ENCODE data around the gene CDH5. TPM values are rescaled to one million over a fixed set of nuclear protein-coding genes. Genes with fewer than 3 reads are reported as not detected.

The CDH5 gene
- total RNA-seq, 2 experiments from 2014 or later, result not detected

GRCh38 chr16:66383551-66383950 is 17.1 kb downstream of the CDH5 start:
- intact Hi-C loops (cut with micrococcal nuclease; ENCODE audit: unreplicated experiment), result no loop called here
- POLR2A ChIA-PET, result no interaction called here

DNA sequence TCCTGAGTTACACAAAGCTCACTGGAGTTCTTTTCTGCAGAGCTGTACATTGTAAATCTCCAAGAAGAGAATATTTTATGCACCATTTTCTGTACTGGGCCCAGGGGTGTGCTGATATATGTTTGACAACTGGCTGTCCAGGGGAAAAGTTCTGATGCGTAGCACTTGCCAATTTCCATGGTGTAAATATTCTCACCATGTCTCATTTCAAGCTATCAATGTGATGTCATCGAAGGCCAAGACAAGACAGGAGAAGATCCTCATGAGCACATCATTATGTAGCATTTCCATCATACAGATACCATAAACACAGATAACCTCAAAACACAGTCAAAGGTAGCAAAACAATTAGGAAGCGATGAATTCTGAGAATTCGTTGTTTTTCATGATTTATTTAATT is 18.9 kb downstream of the CDH5 start:
- H4K20me1 ChIP-seq (ENCODE audit: insufficient read depth, low read length), result no peaks in the 10 kb centered on the region
- H3K36me3 ChIP-seq (ENCODE audit: insufficient read depth, low read length), result no peaks in the 10 kb centered on the region
- no peak overlapping the region for H3K27ac ChIP-seq (ENCODE audit: low read depth, low read length, poor library complexity, severe bottlenecking)
- no TSS peak for BruUV-seq (replicated peaks)
- no peak overlapping the region for H3K4me2 ChIP-seq (ENCODE audit: low read length)
- intact Hi-C loops (cut with micrococcal nuclease; ENCODE audit: unreplicated experiment), result no loop called here
- H3K9me2 ChIP-seq (ENCODE audit: insufficient read depth, low read length), result no peaks in the 10 kb centered on the region
- no peak for DNase-seq (ENCODE audit: low spot score)
- no peaks in the 10 kb centered on the region for H3K9me3 ChIP-seq (ENCODE audit: low read length)
- H2AFZ ChIP-seq (ENCODE audit: low read length), result no peak overlapping the region
- H3K4me1 ChIP-seq (ENCODE audit: insufficient read depth, low read length, poor library complexity, severe bottlenecking), result no peaks in the 10 kb centered on the region
- no peak overlapping the region for H3K4me3 ChIP-seq (ENCODE audit: low read depth, low read length, poor library complexity, severe bottlenecking)
- ChIA-PET CTCF (ENCODE audit: unreplicated experiment) (no interaction called here), POLR2A (interaction anchor here (0.7 kb wide), 1 partner anchor 61 kb away, joined by 3 read pairs; no protein-coding TSS in a partner anchor)
- TF ChIP-seq, protein P1, sequence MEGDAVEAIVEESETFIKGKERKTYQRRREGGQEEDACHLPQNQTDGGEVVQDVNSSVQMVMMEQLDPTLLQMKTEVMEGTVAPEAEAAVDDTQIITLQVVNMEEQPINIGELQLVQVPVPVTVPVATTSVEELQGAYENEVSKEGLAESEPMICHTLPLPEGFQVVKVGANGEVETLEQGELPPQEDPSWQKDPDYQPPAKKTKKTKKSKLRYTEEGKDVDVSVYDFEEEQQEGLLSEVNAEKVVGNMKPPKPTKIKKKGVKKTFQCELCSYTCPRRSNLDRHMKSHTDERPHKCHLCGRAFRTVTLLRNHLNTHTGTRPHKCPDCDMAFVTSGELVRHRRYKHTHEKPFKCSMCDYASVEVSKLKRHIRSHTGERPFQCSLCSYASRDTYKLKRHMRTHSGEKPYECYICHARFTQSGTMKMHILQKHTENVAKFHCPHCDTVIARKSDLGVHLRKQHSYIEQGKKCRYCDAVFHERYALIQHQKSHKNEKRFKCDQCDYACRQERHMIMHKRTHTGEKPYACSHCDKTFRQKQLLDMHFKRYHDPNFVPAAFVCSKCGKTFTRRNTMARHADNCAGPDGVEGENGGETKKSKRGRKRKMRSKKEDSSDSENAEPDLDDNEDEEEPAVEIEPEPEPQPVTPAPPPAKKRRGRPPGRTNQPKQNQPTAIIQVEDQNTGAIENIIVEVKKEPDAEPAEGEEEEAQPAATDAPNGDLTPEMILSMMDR (conservative IDR thresholded peaks at IDR 0.05; ENCODE audit: low read length), result no peak
- TF ChIP-seq EZH2phosphoT487 (IDR thresholded peaks at IDR 0.05; ENCODE audit: borderline replicate concordance, low read depth, low read length), result no peak
- no peaks in the 10 kb centered on the region for H3K79me2 ChIP-seq (ENCODE audit: insufficient read depth, low read depth, low read length)

More at GRCh38 chr16:66383551-66383950, 17.1 kb downstream of the CDH5 start:
- Histone ChIP-seq H3K9me2 (ENCODE audit: insufficient read depth, low read length) (no peaks in the 10 kb centered on the region), H3K4me3 (ENCODE audit: low read depth, low read length, poor library complexity, severe bottlenecking) (no peak overlapping the region), H3K4me1 (ENCODE audit: insufficient read depth, low read length, poor library complexity, severe bottlenecking) (no peaks in the 10 kb centered on the region), H3K9me3 (ENCODE audit: low read length) (no peaks in the 10 kb centered on the region), H3K4me2 (ENCODE audit: low read length) (no peak overlapping the region), H3K36me3 (ENCODE audit: insufficient read depth, low read length) (no peaks in the 10 kb centered on the region), H2AFZ (ENCODE audit: low read length) (no peak overlapping the region), H4K20me1 (ENCODE audit: insufficient read depth, low read length) (no peaks in the 10 kb centered on the region), H3K27ac (ENCODE audit: low read depth, low read length, poor library complexity, severe bottlenecking) (no peak overlapping the region), H3K79me2 (ENCODE audit: insufficient read depth, low read depth, low read length) (no peaks in the 10 kb centered on the region)
- BruUV-seq (replicated peaks), result no TSS peak
- TF ChIP-seq EZH2phosphoT487 (IDR thresholded peaks at IDR 0.05; ENCODE audit: borderline replicate concordance, low read depth, low read length), result no peak
- DNase-seq (ENCODE audit: low spot score), result no peak
- CTCF ChIA-PET (ENCODE audit: unreplicated experiment), result no interaction called here

DNA sequence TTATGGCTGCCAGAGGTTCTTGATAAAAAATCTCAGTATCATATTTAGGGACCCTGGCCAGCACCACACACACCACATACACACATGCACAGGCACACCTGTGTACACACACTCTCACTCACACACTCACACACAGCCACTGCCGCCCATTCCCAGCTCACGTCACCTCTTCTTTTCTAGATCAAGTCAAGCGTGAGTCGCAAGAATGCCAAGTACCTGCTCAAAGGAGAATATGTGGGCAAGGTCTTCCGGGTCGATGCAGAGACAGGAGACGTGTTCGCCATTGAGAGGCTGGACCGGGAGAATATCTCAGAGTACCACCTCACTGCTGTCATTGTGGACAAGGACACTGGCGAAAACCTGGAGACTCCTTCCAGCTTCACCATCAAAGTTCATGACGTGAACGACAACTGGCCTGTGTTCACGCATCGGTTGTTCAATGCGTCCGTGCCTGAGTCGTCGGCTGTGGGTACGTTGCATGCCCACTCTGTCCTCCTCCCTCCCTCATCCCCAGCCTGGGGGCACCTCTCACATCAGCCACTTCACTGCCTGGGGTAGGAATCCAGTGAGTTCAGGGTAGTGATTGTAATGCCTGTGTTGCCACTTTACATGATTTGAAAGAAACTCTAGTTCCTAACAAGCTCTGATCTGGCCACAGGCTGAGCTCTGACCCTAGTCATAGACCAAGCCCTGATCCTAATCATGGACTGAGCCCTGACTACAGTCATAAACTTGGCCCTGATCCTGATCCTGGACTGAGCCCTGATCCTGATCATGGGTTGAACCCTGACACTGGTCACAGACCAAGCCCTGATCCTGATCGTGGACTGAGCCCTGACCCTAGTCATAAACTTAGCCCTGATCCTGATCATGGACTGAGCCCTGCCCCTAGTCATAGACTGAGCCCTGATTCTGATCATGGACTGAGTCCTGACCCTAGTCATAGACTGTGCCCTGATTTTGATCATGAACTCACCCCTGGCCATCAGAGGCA is 20.4 kb downstream of the CDH5 start:
- Histone ChIP-seq H3K79me2 (ENCODE audit: insufficient read depth, low read depth, low read length) (no peaks in the 10 kb centered on the region), H3K9me2 (ENCODE audit: insufficient read depth, low read length) (no peaks in the 10 kb centered on the region), H3K4me2 (ENCODE audit: low read length) (no peak overlapping the region), H3K27ac (ENCODE audit: low read depth, low read length, poor library complexity, severe bottlenecking) (no peak overlapping the region), H2AFZ (ENCODE audit: low read length) (no peak overlapping the region), H3K9me3 (ENCODE audit: low read length) (no peaks in the 10 kb centered on the region), H3K4me3 (ENCODE audit: low read depth, low read length, poor library complexity, severe bottlenecking) (no peak overlapping the region), H4K20me1 (ENCODE audit: insufficient read depth, low read length) (no peaks in the 10 kb centered on the region), H3K4me1 (ENCODE audit: insufficient read depth, low read length, poor library complexity, severe bottlenecking) (no peaks in the 10 kb centered on the region), H3K36me3 (ENCODE audit: insufficient read depth, low read length) (no peaks in the 10 kb centered on the region)
- ChIA-PET POLR2A (no interaction called here), CTCF (ENCODE audit: unreplicated experiment) (no interaction called here)
- TF ChIP-seq, protein P1 (conservative IDR thresholded peaks at IDR 0.05; ENCODE audit: low read length), result no peak
- no peak for TF ChIP-seq EZH2phosphoT487 (IDR thresholded peaks at IDR 0.05; ENCODE audit: borderline replicate concordance, low read depth, low read length)
- BruUV-seq (replicated peaks), result no TSS peak
- DNase-seq (ENCODE audit: low spot score), result no peak
- intact Hi-C loops (cut with micrococcal nuclease; ENCODE audit: unreplicated experiment), result no loop called here
